OCI-M1 (cell line): ENCODE data around the gene STARD8.
"Not testable (repeated sequence)": the region's sequence is repeated elsewhere in the genome, so short reads cannot be mapped to it uniquely, and the experiment has no call there.

Experiments
- DNase-seq: peaks from one replicate; lab custom pipeline; 2025; lab: John Stamatoyannopoulos, UW

The STARD8 gene

GRCh38 chrX:68656473-68656872 lies 9.0 kb downstream of the STARD8 start:
- DNase-seq: not testable (repeated sequence)

GRCh38 chrX:68658530-68658929 lies 11.1 kb downstream of the STARD8 start:
- no peak for DNase-seq

- no peak for DNase-seq
Observed at GRCh38 chrX:68659385-68659784, 11.9 kb downstream of the STARD8 start.

- no peak for DNase-seq
Observed at GRCh38 chrX:68659786-68660185, 12.3 kb downstream of the STARD8 start.

GRCh38 chrX:68660746-68661145 lies 13.3 kb downstream of the STARD8 start:
- no peak for DNase-seq

GRCh38 chrX:68665502-68665901 lies 18.0 kb downstream of the STARD8 start:
- DNase-seq: peak; percentile 46

- no peak for DNase-seq
Observed at GRCh38 chrX:68666580-68666979, 19.1 kb downstream of the STARD8 start.

GRCh38 chrX:68669094-68669860 lies 21.8 kb downstream of the STARD8 start:
- DNase-seq: no peak

GRCh38 chrX:68669871-68670270 lies 22.4 kb downstream of the STARD8 start:
- no peak for DNase-seq

GRCh38 chrX:68671221-68671620 lies 23.8 kb downstream of the STARD8 start:
- no peak for DNase-seq

- no peak for DNase-seq
Observed at GRCh38 chrX:68672581-68673318, 25.3 kb downstream of the STARD8 start.

- DNase-seq: no peak
Observed at GRCh38 chrX:68675571-68675970, 28.1 kb downstream of the STARD8 start.

GRCh38 chrX:68676335-68676734 lies 28.9 kb downstream of the STARD8 start:
- DNase-seq: no peak

- no peak for DNase-seq
Observed at GRCh38 chrX:68677998-68678397, 30.5 kb downstream of the STARD8 start.

GRCh38 chrX:68681443-68681941 lies 34.0 kb downstream of the STARD8 start:
- DNase-seq: no peak

- DNase-seq: no peak
Observed at GRCh38 chrX:68682790-68683189, 35.3 kb downstream of the STARD8 start.

- no peak for DNase-seq
Observed at GRCh38 chrX:68683580-68683979, 36.1 kb downstream of the STARD8 start.

GRCh38 chrX:68684291-68684918 lies 36.9 kb downstream of the STARD8 start:
- DNase-seq: peak; percentile 74

GRCh38 chrX:68684919-68685304 lies 37.4 kb downstream of the STARD8 start:
- DNase-seq: peak; percentile 50

GRCh38 chrX:68685685-68686084 lies 38.2 kb downstream of the STARD8 start:
- DNase-seq: peak; percentile 87

GRCh38 chrX:68686097-68686977 lies 38.9 kb downstream of the STARD8 start:
- DNase-seq: peak; percentile 75

GRCh38 chrX:68688931-68689330 lies 41.5 kb downstream of the STARD8 start:
- DNase-seq: not testable (repeated sequence)
